Measurements from ENCODE around the gene MRM1.
A peak's percentile ranks its signal among the peaks of the same experiment; 100 is the strongest.

Gene MRM1

DNA sequence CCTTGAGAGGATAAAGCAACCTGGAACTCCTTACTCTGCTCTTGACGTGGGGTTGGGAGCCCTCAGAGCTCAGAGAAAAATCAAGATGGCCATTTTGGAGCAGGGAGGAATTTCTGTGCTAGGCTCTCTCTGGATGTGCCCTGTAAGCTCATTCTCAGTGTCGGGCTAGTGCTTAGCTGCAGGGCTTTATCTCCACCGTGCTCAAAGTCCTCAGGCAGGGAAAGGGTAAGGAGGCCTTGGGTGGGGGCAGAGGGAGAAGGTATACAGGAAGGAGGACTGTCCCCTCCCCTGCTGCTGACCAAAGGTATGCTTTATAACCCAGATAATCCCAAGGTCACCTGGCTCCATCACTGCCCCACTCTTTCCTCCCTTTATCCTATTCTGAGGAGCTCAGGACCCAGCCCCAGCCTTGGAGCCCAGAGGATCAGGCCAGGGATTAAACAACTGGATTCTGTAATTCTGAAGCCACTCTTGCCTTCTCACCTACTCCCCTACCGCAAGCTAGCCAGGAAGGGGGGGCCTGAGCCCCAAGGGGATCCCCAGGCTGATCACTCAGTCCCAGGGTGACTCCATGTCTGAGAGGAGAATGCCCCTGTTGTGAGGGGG is 8.6 kb upstream of the MRM1 start:
- peak overlapping the region; percentile 67 for H3K9ac ChIP-seq (ENCODE audit: low read length)
- peak overlapping the region; percentile 48 for H3K4me3 ChIP-seq (ENCODE audit: low read length)
- H3K27me3 ChIP-seq (ENCODE audit: control insufficient read depth, insufficient read depth, low read length): no peaks in the 10 kb centered on the region
- no peaks in the 10 kb centered on the region for H3K36me3 ChIP-seq (ENCODE audit: control insufficient read depth, insufficient read depth, low read length)
- no peaks in the 10 kb centered on the region for H3K9me3 ChIP-seq (ENCODE audit: control insufficient read depth, low read length)
- peaks cover 44% of the 10 kb centered on the region for H3K4me1 ChIP-seq (ENCODE audit: control insufficient read depth, insufficient read depth, low read length)

DNA sequence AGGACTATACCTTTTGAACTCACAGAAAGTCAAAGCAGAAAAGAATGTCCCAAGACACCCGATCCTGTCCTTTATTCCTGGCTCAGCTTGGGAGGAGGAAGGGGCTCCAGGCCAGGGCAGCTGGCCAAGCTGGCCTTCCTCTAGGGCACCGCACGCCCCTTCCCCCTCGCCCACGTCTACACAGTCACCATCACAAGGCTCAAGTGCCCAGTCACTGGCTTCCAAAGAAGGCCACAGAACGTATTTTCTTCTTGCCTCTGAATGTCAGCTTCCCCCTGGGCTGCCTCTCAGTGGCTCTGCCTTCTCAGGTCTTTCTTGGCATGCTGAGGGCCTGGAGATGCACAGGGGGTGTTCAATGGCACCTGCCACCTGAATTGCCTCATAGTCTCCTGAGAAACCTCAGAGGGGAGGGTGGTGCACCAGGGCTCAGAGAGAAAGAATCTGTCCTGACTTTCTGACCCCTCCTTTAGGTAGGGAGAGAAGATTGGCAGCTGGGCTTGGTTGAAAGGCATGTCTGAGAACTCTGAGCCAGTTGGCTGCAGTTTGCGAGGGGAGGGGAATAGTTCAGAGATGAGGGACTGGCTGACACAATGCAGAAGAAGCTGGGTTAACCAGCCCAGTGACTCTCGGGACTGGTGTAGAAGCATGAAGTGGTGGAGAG is 7.6 kb upstream of the MRM1 start:
- Histone ChIP-seq H3K9me3 (ENCODE audit: control insufficient read depth, low read length) (no peaks in the 10 kb centered on the region), H3K4me1 (ENCODE audit: control insufficient read depth, insufficient read depth, low read length) (peaks cover 45% of the 10 kb centered on the region), H3K4me3 (ENCODE audit: low read length) (no peak overlapping the region), H3K9ac (ENCODE audit: low read length) (no peak overlapping the region), H3K36me3 (ENCODE audit: control insufficient read depth, insufficient read depth, low read length) (no peaks in the 10 kb centered on the region), H3K27me3 (ENCODE audit: control insufficient read depth, insufficient read depth, low read length) (no peaks in the 10 kb centered on the region)

DNA sequence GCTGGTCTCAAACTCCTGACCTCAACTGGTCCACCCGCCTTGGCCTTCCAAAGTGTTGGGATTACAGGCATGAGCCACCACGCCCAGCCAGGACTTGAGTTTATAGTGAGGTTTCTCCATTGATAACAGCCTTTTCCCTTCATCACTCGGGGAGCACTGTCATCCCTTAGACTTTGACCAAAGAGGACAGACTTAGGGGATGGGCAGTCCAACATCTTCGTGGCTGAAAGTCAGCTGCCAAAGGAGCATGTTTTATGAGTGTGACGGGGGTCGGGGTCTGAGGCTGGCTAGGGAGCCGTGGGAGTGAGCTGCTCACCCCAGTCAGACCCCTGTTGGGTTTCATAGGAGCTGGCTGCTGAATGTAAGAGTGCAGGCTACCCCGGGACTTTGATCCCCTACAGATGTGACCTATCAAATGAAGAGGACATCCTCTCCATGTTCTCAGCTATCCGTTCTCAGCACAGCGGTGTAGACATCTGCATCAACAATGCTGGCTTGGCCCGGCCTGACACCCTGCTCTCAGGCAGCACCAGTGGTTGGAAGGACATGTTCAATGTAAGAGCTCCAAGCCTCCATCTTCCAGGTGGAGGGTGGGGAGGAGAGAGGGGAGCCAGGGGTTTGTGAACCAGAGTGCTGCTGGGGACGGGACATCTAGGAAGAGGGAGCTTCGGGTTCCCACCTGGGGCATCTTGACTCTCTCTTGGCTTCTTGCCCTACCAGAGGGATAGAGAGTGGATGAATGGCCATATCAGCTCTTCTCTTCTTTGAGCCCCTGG is 6.6 kb upstream of the MRM1 start:
- Histone ChIP-seq H3K27me3 (ENCODE audit: control insufficient read depth, insufficient read depth, low read length) (no peaks in the 10 kb centered on the region), H3K9me3 (ENCODE audit: control insufficient read depth, low read length) (no peaks in the 10 kb centered on the region), H3K9ac (ENCODE audit: low read length) (no peak overlapping the region), H3K4me3 (ENCODE audit: low read length) (no peak overlapping the region), H3K4me1 (ENCODE audit: control insufficient read depth, insufficient read depth, low read length) (peaks cover 45% of the 10 kb centered on the region), H3K36me3 (ENCODE audit: control insufficient read depth, insufficient read depth, low read length) (no peaks in the 10 kb centered on the region)

DNA sequence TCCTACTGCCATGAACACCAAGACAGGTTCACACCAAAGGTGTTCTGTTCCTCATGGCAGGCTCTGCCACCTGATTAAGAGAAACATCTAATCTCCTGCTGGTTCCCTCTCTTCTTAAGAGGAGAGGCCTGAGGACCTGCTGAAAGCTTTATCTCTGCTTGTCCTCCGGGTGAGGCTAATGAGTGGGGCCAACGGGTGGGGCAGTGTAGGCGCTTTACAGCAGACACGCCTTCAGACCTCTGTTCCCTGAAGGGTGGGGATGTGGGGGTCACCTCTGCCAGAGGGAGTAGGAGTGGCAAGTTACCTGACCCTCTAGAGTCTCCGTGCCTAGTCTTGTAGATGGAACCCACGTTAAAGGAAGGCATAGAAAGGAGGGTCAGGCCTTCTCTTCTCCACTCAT is 4.2 kb upstream of the MRM1 start:
- Histone ChIP-seq H3K36me3 (ENCODE audit: control insufficient read depth, insufficient read depth, low read length) (no peaks in the 10 kb centered on the region), H3K9ac (ENCODE audit: low read length) (no peak overlapping the region), H3K4me3 (ENCODE audit: low read length) (no peak overlapping the region)

DNA sequence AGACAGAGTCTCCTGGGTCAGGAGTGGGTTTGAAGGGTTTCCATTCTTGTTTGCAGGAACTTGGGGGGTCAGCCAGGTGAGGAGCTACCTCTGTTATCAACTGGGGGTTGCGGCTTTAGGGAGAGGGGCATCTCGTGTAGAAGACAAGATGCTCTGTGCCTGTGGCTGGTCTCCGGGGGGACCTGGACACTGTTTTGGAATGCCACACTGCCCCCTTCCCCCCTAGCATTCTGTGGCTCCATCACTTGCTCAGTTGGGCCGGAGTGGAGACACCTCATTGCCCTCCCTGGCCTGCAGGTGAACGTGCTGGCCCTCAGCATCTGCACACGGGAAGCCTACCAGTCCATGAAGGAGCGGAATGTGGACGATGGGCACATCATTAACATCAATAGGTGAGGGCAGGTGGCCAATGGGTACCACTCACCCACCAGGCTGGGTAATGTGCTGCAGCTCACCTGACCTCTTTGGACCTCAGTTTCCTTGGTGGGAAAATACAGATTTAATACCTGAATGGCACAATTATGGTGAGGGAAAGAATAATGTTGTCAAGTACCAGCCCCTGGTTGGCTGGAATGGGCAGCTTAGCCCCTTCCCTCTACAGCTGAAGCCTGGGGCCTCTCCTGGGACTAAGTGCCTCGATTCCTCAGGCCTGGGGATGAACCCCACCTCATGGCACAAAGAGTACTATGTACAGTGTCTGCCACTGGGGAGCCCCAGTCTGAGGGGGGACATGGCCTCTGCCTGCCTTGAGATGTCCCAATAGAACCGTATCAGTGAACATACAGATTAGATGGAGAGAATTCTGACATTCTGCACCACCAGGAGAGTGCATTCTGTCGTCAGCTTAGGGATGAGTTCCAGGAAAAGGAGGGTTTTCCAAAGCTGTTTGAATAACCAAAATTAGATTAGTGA is 3.3 kb upstream of the MRM1 start:
- Histone ChIP-seq H3K9me3 (ENCODE audit: control insufficient read depth, low read length) (no peaks in the 10 kb centered on the region), H3K36me3 (ENCODE audit: control insufficient read depth, insufficient read depth, low read length) (no peaks in the 10 kb centered on the region)

More for the DNA sequence above, 4.2 kb upstream of the MRM1 start:
- peaks cover 49% of the 10 kb centered on the region for H3K4me1 ChIP-seq (ENCODE audit: control insufficient read depth, insufficient read depth, low read length)
- H3K27me3 ChIP-seq (ENCODE audit: control insufficient read depth, insufficient read depth, low read length): no peaks in the 10 kb centered on the region
- no peaks in the 10 kb centered on the region for H3K9me3 ChIP-seq (ENCODE audit: control insufficient read depth, low read length)

DNA sequence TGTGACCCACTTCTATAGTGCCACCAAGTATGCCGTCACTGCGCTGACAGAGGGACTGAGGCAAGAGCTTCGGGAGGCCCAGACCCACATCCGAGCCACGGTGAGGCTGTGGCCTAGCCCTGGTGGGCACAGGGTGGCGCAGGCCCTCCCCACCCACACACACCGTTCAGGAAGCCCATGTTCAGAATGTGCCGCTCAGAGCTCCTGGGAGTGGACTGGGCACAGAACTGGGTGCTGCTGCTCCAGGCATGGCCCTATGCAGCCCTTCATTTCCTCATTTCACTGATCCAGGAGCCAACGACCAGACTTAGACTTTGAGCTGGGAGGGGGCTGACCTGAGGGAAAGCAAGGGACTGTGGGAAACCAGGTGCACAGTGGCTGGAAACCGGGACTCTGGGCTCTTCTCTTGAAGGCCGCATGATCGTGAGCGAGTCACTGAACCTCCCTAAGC is 2.4 kb upstream of the MRM1 start:
- no peak overlapping the region for H3K4me3 ChIP-seq (ENCODE audit: low read length)
- H3K9me3 ChIP-seq (ENCODE audit: control insufficient read depth, low read length): no peaks in the 10 kb centered on the region
- no peaks in the 10 kb centered on the region for H3K36me3 ChIP-seq (ENCODE audit: control insufficient read depth, insufficient read depth, low read length)
- H3K9ac ChIP-seq (ENCODE audit: low read length): no peak overlapping the region
- peaks cover 38% of the 10 kb centered on the region for H3K4me1 ChIP-seq (ENCODE audit: control insufficient read depth, insufficient read depth, low read length)
- no peaks in the 10 kb centered on the region for H3K27me3 ChIP-seq (ENCODE audit: control insufficient read depth, insufficient read depth, low read length)

More for the DNA sequence above, 3.3 kb upstream of the MRM1 start:
- peaks cover 46% of the 10 kb centered on the region for H3K4me1 ChIP-seq (ENCODE audit: control insufficient read depth, insufficient read depth, low read length)
- no peaks in the 10 kb centered on the region for H3K27me3 ChIP-seq (ENCODE audit: control insufficient read depth, insufficient read depth, low read length)
- H3K4me3 ChIP-seq (ENCODE audit: low read length): no peak overlapping the region
- no peak overlapping the region for H3K9ac ChIP-seq (ENCODE audit: low read length)

DNA sequence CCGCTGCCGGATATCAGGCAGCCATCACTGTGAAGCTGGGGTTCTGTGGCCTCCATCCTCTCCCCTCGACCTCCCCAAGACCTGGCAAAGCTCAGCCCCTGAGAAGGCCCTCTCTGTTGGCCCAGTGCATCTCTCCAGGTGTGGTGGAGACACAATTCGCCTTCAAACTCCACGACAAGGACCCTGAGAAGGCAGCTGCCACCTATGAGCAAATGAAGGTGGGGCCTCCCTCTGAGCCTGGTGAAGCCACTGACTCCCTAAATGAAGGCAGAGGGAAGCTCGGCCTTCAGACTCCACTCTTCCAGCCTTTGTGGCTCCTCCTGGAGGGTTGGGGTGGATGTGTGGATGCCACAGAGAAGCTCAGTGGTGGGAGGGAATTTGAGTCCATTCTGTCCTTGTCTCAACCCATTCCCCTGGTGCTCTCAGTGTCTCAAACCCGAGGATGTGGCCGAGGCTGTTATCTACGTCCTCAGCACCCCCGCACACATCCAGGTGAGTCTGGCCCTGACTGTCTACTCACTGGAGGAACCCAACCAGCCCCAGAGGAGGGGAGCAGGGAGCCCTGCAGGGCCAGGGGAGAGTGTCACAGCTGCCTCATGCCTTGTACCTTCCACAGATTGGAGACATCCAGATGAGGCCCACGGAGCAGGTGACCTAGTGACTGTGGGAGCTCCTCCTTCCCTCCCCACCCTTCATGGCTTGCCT is 1.7 kb upstream of the MRM1 start:
- Histone ChIP-seq H3K9ac (ENCODE audit: low read length) (no peak overlapping the region), H3K36me3 (ENCODE audit: control insufficient read depth, insufficient read depth, low read length) (no peaks in the 10 kb centered on the region), H3K4me1 (ENCODE audit: control insufficient read depth, insufficient read depth, low read length) (peaks cover 36% of the 10 kb centered on the region)

DNA sequence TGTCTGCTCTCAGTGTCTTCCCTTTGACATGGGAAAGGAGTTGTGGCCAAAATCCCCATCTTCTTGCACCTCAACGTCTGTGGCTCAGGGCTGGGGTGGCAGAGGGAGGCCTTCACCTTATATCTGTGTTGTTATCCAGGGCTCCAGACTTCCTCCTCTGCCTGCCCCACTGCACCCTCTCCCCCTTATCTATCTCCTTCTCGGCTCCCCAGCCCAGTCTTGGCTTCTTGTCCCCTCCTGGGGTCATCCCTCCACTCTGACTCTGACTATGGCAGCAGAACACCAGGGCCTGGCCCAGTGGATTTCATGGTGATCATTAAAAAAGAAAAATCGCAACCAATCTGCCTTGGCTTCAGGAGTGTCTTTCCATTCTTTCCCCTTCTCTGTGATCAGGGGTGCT is 918 bp upstream of the MRM1 start:
- Histone ChIP-seq H3K9me3 (ENCODE audit: control insufficient read depth, low read length) (no peaks in the 10 kb centered on the region), H3K9ac (ENCODE audit: low read length) (peak overlapping the region; percentile 73), H3K36me3 (ENCODE audit: control insufficient read depth, insufficient read depth, low read length) (no peaks in the 10 kb centered on the region), H3K4me1 (ENCODE audit: control insufficient read depth, insufficient read depth, low read length) (peaks cover 34% of the 10 kb centered on the region), H3K27me3 (ENCODE audit: control insufficient read depth, insufficient read depth, low read length) (no peaks in the 10 kb centered on the region), H3K4me3 (ENCODE audit: low read length) (peak overlapping the region; percentile 66)

More for the DNA sequence above, 1.7 kb upstream of the MRM1 start:
- Histone ChIP-seq H3K4me3 (ENCODE audit: low read length) (no peak overlapping the region), H3K9me3 (ENCODE audit: control insufficient read depth, low read length) (no peaks in the 10 kb centered on the region), H3K27me3 (ENCODE audit: control insufficient read depth, insufficient read depth, low read length) (no peaks in the 10 kb centered on the region)

DNA sequence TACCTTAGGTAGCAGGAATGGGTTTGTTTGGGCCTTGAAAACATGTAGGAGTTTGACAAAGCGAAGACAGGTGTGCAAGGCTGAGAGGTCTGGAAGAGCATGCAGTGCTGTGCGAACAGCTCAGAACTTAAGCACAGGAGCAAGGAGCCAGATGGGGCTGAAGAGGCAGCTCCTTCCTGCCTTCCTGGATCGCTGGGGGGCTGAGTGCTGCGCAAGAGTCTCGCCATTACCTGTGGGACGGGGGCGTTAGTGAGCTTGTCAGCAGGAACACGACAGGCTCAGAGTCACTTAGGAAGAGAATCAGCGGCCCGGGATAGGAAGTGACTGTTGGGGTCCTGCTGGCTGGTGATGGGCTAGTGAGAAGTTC is 464 bp upstream of the MRM1 start:
- H3K9ac ChIP-seq (ENCODE audit: low read length): peak overlapping the region; percentile 73
- peak overlapping the region; percentile 66 for H3K4me3 ChIP-seq (ENCODE audit: low read length)
- no peaks in the 10 kb centered on the region for H3K36me3 ChIP-seq (ENCODE audit: control insufficient read depth, insufficient read depth, low read length)
- no peaks in the 10 kb centered on the region for H3K9me3 ChIP-seq (ENCODE audit: control insufficient read depth, low read length)
- no peaks in the 10 kb centered on the region for H3K27me3 ChIP-seq (ENCODE audit: control insufficient read depth, insufficient read depth, low read length)
- H3K4me1 ChIP-seq (ENCODE audit: control insufficient read depth, insufficient read depth, low read length): peaks cover 34% of the 10 kb centered on the region

DNA sequence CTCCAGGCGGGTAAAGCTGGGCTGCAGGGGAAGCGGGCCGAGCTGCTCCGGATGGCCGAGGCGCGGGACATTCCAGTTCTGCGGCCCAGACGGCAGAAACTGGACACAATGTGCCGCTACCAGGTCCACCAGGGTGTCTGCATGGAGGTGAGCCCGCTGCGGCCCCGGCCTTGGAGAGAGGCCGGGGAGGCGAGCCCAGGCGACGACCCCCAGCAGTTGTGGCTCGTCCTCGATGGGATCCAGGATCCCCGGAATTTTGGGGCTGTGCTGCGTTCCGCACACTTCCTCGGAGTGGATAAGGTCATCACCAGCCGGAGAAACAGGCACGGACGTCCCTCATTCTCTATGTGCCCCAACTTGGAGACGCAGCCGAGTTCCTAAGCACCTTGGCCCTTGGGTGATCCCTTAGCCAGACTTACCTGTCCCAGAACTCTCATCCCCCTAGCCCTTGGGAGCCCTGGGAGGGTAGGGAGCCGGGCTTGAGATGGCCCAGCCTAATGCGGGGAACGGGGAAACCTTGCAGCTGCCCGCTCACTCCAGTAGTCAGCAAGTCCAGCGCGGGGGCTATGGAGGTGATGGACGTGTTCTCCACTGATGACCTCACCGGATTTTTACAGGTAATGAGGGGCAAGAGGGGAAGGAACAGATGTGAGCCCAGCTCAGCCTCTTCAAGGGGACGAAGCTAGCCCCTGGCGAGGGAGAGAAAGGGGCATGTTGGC is 806 bp downstream of the MRM1 start:
- H3K9me3 ChIP-seq (ENCODE audit: control insufficient read depth, low read length): no peaks in the 10 kb centered on the region
- H3K4me1 ChIP-seq (ENCODE audit: control insufficient read depth, insufficient read depth, low read length): peaks cover 24% of the 10 kb centered on the region
- H3K9ac ChIP-seq (ENCODE audit: low read length): peak overlapping the region; percentile 73
- no peaks in the 10 kb centered on the region for H3K36me3 ChIP-seq (ENCODE audit: control insufficient read depth, insufficient read depth, low read length)
- H3K4me3 ChIP-seq (ENCODE audit: low read length): peak overlapping the region; percentile 66
- no peaks in the 10 kb centered on the region for H3K27me3 ChIP-seq (ENCODE audit: control insufficient read depth, insufficient read depth, low read length)

DNA sequence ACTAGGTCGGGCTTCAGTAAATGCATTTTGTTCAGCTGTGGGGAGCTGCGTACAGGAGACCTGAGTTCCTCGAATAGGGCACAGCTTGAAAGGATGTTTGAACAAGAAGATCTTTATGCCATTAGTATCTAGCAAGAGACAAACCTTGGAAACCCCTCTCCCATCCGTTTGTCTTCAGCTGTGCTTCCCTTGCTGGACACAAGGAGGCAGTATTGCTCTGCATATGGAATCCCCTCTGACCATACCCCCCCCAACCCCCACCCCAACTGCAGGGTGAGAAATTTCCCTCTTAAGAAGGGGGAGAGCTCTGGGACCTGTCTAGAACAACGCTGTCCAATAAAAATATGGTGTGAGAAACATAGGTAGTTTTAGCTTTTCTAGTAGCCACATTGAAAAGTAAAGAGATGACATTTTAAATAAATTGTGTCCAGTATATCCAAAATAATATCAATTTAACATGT is 1.6 kb downstream of the MRM1 start:
- Histone ChIP-seq H3K4me3 (ENCODE audit: low read length) (peak overlapping the region; percentile 66), H3K36me3 (ENCODE audit: control insufficient read depth, insufficient read depth, low read length) (no peaks in the 10 kb centered on the region), H3K27me3 (ENCODE audit: control insufficient read depth, insufficient read depth, low read length) (no peaks in the 10 kb centered on the region), H3K9ac (ENCODE audit: low read length) (peak overlapping the region; percentile 73), H3K4me1 (ENCODE audit: control insufficient read depth, insufficient read depth, low read length) (peaks cover 16% of the 10 kb centered on the region), H3K9me3 (ENCODE audit: control insufficient read depth, low read length) (no peaks in the 10 kb centered on the region)
